ENCODE measurements around the gene TECTA. TPM values are rescaled to one million over a fixed set of nuclear protein-coding genes. Genes with fewer than 3 reads are reported as not detected.

The TECTA gene
- total RNA-seq, 1 donor from 2014 or later: 2.9 TPM

DNA sequence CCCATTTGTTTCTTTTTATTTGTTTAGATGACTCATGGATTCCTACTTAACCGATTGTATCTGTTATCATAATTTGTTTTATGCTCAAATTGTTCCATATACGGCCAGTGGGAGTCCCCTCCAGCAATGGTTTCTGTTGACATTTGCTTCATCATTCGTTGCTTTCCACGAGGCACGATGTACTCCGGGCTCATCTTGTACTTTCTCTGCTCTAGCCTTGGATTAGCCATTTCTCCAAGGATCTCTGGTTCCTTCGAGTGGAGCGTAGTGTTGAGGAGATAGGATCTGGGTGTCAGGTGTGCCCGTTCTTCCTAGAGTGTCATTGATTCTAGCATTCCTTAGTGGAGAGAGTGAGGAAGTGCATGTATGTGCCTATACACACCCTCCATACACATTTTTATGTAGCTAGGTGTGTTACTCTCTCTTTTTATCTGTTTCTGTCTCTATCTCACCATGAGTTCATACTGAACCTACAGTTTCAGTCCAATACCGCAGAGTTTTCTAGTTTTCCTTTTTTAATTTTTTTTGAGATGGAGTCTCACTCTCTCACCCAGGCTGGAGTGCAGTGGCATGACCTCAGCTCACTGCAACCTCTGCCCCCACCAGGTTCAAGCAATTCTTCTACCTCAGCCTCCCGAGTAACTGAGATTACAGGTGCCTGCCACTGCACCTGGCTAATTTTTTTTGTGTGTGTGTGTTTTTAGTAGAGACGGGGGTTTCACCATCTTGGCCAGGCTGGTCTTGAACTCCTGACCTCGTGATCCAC lies 31.4 kb downstream of the TECTA start:
- no peaks in the 10 kb centered on the region for H3K4me1 Mint-ChIP-seq (ENCODE audit: low read depth, unreplicated experiment)
- no peaks in the 10 kb centered on the region for H3K36me3 Mint-ChIP-seq (ENCODE audit: unreplicated experiment)
- H3K27me3 Mint-ChIP-seq (ENCODE audit: unreplicated experiment): peaks cover 1% of the 10 kb centered on the region
- no peak for DNase-seq
- no peak overlapping the region for H3K27ac Mint-ChIP-seq (ENCODE audit: unreplicated experiment)
- TF ChIP-seq, protein P1, sequence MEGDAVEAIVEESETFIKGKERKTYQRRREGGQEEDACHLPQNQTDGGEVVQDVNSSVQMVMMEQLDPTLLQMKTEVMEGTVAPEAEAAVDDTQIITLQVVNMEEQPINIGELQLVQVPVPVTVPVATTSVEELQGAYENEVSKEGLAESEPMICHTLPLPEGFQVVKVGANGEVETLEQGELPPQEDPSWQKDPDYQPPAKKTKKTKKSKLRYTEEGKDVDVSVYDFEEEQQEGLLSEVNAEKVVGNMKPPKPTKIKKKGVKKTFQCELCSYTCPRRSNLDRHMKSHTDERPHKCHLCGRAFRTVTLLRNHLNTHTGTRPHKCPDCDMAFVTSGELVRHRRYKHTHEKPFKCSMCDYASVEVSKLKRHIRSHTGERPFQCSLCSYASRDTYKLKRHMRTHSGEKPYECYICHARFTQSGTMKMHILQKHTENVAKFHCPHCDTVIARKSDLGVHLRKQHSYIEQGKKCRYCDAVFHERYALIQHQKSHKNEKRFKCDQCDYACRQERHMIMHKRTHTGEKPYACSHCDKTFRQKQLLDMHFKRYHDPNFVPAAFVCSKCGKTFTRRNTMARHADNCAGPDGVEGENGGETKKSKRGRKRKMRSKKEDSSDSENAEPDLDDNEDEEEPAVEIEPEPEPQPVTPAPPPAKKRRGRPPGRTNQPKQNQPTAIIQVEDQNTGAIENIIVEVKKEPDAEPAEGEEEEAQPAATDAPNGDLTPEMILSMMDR (IDR thresholded peaks at IDR 0.05; ENCODE audit: partially characterized antibody, unreplicated experiment): no peak
- H3K4me3 Mint-ChIP-seq (ENCODE audit: unreplicated experiment): no peak overlapping the region
- no peaks in the 10 kb centered on the region for H3K9me3 Mint-ChIP-seq (ENCODE audit: unreplicated experiment)

DNA sequence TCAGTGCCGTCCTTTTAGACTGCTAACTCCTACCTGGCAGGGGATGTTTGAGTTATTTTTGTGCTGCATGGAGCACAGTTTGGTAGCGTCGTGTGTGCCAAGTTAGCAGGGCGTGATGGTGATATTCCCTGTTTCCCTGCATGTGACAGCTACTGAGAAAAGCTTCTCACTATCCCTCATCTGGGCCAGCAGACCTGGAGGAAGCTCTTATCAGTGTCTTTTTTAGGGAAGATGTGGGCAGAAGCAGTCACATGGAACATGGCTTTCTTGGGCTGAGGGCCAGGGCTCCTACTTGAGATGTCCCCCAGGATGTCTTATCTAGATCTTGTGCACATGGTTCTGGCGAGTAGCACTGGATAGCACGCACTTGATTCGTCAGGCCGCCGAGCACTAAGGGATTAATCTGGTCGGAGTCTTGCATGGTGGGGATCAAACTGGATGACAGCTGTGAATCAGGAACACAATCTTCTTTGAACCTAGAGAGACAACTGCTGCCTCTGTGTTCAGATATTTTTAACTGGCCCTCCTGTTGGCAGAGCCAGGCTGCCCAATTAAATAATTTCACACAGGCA lies 33.8 kb downstream of the TECTA start:
- DNase-seq: no peak
- Mint-ChIP-seq H3K9me3 (ENCODE audit: unreplicated experiment) (no peaks in the 10 kb centered on the region), H3K27ac (ENCODE audit: unreplicated experiment) (no peak overlapping the region)

DNA sequence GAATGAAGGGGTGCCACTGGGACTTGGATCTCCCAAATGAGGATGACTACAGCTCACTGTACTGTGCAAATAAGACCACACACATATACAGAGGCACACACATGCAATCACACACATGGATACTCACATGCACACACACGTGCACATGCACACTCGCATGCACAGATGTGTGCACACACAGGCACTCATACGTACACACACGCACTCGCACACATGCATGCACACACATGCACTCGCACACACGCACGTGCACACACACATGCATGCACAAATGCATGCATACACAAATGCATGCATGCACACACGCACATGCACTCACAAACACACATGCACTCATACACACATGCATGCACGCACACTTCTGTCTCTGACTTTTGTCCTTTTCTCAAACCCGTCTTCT lies 36.0 kb downstream of the TECTA start:
- TF ChIP-seq, protein P1 (IDR thresholded peaks at IDR 0.05; ENCODE audit: partially characterized antibody, unreplicated experiment): no peak
- DNase-seq: no peak
- Mint-ChIP-seq H3K27ac (ENCODE audit: unreplicated experiment) (no peak overlapping the region), H3K4me1 (ENCODE audit: low read depth, unreplicated experiment) (no peaks in the 10 kb centered on the region), H3K27me3 (ENCODE audit: unreplicated experiment) (peaks cover 1% of the 10 kb centered on the region), H3K9me3 (ENCODE audit: unreplicated experiment) (no peaks in the 10 kb centered on the region), H3K36me3 (ENCODE audit: unreplicated experiment) (no peaks in the 10 kb centered on the region), H3K4me3 (ENCODE audit: unreplicated experiment) (no peak overlapping the region)

More for the DNA sequence above, 33.8 kb downstream of the TECTA start:
- H3K27me3 Mint-ChIP-seq (ENCODE audit: unreplicated experiment): peaks cover 1% of the 10 kb centered on the region
- TF ChIP-seq, protein P1 (IDR thresholded peaks at IDR 0.05; ENCODE audit: partially characterized antibody, unreplicated experiment): no peak
- no peaks in the 10 kb centered on the region for H3K36me3 Mint-ChIP-seq (ENCODE audit: unreplicated experiment)
- H3K4me3 Mint-ChIP-seq (ENCODE audit: unreplicated experiment): no peak overlapping the region
- no peaks in the 10 kb centered on the region for H3K4me1 Mint-ChIP-seq (ENCODE audit: low read depth, unreplicated experiment)

DNA sequence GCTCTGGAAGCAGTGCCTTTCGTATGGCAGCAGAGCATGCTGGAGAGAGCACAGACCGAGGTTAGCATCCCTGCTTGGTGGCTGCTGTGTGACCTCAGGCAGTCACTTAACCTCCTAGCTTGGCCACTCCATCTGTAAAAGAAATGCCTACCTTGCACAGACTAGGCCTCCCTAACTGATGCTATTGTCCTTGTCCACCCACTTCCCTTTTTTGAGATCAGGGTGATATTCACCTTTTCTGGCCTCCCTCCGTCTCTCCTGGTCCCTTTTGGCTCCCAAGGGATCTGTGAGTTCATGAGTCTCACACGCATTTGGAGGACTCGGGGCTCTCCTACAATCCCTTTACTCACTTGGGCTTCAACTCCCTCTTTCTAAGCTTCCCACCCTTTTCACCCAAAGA lies 37.2 kb downstream of the TECTA start:
- Mint-ChIP-seq H3K36me3 (ENCODE audit: unreplicated experiment) (no peaks in the 10 kb centered on the region), H3K27me3 (ENCODE audit: unreplicated experiment) (peaks cover 1% of the 10 kb centered on the region), H3K4me1 (ENCODE audit: low read depth, unreplicated experiment) (no peaks in the 10 kb centered on the region), H3K4me3 (ENCODE audit: unreplicated experiment) (no peak overlapping the region), H3K27ac (ENCODE audit: unreplicated experiment) (no peak overlapping the region), H3K9me3 (ENCODE audit: unreplicated experiment) (no peaks in the 10 kb centered on the region)
- no peak for DNase-seq
- TF ChIP-seq, protein P1 (IDR thresholded peaks at IDR 0.05; ENCODE audit: partially characterized antibody, unreplicated experiment): no peak

DNA sequence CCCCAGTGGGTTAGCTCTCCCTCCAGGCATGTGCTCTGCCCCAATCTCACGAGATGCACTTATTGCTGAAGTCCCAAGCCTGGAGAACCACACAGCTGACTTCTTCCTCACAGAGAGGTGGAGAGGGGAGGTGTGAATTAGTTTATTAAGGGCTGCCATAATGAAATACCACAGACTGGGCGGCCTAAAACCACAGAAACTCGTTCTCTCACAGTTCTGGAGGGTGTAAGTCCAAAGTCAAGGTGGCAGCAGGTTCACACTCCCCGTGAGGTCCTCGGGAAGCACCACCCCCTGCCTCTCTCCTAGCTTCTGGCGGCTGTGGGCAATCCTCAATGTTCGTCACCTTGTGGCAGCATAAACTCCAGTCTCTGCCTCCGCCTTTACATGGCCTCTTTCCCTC lies 39.3 kb downstream of the TECTA start:
- no peaks in the 10 kb centered on the region for H3K36me3 Mint-ChIP-seq (ENCODE audit: unreplicated experiment)
- no peak overlapping the region for H3K27ac Mint-ChIP-seq (ENCODE audit: unreplicated experiment)
- no peak for DNase-seq
- TF ChIP-seq, protein P1 (IDR thresholded peaks at IDR 0.05; ENCODE audit: partially characterized antibody, unreplicated experiment): no peak
- no peaks in the 10 kb centered on the region for H3K9me3 Mint-ChIP-seq (ENCODE audit: unreplicated experiment)
- no peaks in the 10 kb centered on the region for H3K4me1 Mint-ChIP-seq (ENCODE audit: low read depth, unreplicated experiment)
- no peak overlapping the region for H3K4me3 Mint-ChIP-seq (ENCODE audit: unreplicated experiment)
- H3K27me3 Mint-ChIP-seq (ENCODE audit: unreplicated experiment): peaks cover 3% of the 10 kb centered on the region

Data from glutamatergic neuron (in vitro differentiated cells).